ENCODE results near the gene PRKAG3. TPM values are rescaled to one million over a fixed set of nuclear protein-coding genes. Genes with fewer than 3 reads are reported as not detected.

Gene PRKAG3
- polyA plus RNA-seq, 1 experiment: not detected

DNA sequence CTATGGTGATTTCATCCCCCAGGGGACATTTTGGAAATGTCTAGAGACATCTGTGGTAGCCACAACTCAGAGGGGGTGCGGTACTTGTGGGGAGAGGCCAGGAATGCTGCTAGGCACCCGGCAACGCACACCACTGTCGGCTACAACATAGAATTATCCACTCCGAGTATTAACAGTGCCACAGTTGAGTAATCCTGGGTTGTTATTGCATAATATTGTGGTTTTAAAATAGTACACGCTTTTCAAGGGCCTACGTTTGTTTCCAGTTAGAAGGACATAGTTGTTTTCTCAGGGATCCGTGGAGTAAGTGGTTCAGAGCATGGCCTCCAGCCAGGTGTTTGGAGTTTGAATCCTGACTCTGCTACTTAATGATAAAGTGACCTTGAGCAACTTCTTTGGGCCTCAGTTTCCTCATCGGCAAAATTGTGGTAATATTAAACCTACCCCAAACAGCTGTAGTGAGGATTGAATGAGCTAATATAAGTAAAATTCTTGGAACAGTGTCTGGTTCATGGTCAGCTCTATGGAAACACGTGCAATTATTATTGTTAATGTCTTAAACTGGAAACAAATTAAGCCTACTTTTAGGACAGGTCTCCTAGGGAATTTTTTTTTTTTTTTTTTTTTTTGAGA, 25.1 kb downstream of the PRKAG3 start:
- ChIA-PET CTCF (interaction anchor here (1.3 to 1.7 kb wide), 2 partner anchors 41 to 55 kb away, joined by 3 read pairs; no protein-coding TSS in a partner anchor), POLR2A (no interaction called here)
- Histone ChIP-seq H3K4me3 (ENCODE audit: low read depth, low read length) (no peak overlapping the region), H3K36me3 (ENCODE audit: control insufficient read depth, insufficient read depth, low read length) (no peaks in the 10 kb centered on the region), H3K27me3 (ENCODE audit: control insufficient read depth, insufficient read depth, low read length) (no peaks in the 10 kb centered on the region)
- TF ChIP-seq, protein P1, sequence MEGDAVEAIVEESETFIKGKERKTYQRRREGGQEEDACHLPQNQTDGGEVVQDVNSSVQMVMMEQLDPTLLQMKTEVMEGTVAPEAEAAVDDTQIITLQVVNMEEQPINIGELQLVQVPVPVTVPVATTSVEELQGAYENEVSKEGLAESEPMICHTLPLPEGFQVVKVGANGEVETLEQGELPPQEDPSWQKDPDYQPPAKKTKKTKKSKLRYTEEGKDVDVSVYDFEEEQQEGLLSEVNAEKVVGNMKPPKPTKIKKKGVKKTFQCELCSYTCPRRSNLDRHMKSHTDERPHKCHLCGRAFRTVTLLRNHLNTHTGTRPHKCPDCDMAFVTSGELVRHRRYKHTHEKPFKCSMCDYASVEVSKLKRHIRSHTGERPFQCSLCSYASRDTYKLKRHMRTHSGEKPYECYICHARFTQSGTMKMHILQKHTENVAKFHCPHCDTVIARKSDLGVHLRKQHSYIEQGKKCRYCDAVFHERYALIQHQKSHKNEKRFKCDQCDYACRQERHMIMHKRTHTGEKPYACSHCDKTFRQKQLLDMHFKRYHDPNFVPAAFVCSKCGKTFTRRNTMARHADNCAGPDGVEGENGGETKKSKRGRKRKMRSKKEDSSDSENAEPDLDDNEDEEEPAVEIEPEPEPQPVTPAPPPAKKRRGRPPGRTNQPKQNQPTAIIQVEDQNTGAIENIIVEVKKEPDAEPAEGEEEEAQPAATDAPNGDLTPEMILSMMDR (IDR thresholded peaks at IDR 0.05; ENCODE audit: insufficient read depth, low read depth, low read length): no peak
- DNase-seq (ENCODE audit: low read depth): peak; percentile 99

DNA sequence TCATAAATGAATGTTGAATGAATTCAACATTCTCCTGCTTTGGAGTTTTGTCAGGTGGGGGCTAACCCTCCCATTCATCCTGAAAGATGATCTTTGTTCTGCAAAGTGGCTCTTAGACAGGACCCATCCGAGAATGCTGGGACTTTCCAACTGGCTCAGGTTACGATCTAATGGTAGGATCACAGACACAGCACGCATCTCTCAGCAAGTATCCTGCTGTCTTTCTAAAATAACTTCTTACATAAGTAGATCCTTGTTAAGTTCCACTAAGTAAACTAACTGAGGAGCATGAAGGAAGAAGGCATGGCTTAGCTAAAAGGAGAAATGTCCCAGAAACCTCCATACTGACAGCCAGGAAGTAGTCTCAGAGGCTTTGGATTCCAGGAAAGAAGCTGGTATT, 26.0 kb downstream of the PRKAG3 start:
- TF ChIP-seq, protein P1 (IDR thresholded peaks at IDR 0.05; ENCODE audit: insufficient read depth, low read depth, low read length): no peak
- POLR2A ChIA-PET: no interaction called here
- CTCF ChIA-PET: interaction anchor here (0.8 kb wide), 1 partner anchor 9 kb away, joined by 3 read pairs; no protein-coding TSS in a partner anchor
- DNase-seq (ENCODE audit: low read depth): peak; percentile 37
- Histone ChIP-seq H3K4me3 (ENCODE audit: low read depth, low read length) (no peak overlapping the region), H3K36me3 (ENCODE audit: control insufficient read depth, insufficient read depth, low read length) (no peaks in the 10 kb centered on the region), H3K27me3 (ENCODE audit: control insufficient read depth, insufficient read depth, low read length) (no peaks in the 10 kb centered on the region)

DNA sequence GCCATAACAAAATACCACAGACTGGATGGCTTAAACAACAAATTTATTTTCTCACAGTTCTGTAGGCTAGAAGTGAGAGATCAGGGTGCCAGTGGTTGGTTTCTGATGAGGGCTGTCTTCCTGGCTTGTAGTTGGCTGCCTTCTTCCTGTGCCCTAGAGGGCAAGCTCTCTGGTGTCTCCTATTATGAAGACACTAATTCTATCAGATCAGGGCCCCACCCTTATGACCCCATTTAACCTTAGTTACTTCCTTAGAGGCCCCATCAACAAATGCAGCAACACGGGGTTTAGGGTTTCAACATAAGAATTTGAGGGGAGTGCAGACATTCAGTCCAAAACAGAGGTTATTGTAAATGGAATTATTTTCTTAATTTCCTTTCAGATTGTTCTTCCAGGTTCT, 26.8 kb downstream of the PRKAG3 start:
- POLR2A ChIA-PET: no interaction called here
- TF ChIP-seq, protein P1 (IDR thresholded peaks at IDR 0.05; ENCODE audit: insufficient read depth, low read depth, low read length): no peak
- Histone ChIP-seq H3K36me3 (ENCODE audit: control insufficient read depth, insufficient read depth, low read length) (no peaks in the 10 kb centered on the region), H3K27me3 (ENCODE audit: control insufficient read depth, insufficient read depth, low read length) (no peaks in the 10 kb centered on the region), H3K4me3 (ENCODE audit: low read depth, low read length) (no peak overlapping the region)
- CTCF ChIA-PET: no interaction called here
- no peak for DNase-seq (ENCODE audit: low read depth)

DNA sequence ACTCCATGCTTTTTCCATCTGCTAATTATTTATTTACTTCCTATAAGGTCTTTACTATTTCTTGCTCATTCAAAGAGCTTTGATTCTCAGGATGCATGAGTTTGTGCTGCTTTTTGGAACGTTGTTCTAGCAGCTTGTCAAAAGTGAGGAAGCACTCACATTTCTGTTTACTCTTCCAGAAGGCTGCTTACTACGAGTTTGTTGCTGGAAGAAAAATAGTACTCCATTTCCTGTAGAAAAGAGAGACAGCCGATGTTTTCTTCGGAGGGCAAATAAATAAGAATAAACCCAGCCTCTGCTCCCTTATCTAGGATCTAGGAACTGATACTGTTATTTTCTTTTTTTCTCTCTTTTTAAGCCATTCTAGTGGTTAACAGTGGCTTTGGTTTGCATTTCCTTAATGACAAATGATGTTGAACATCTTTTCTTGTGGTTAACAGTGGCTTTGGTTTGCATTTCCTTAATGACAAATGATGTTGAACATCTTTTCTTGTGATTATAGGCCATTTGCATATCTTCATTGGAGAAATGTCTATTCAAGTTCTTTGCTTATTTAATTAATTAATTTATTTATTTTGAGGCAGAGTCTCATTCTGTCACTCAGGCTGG, 29.1 kb downstream of the PRKAG3 start:
- ChIA-PET POLR2A (no interaction called here), CTCF (interaction anchor here (1.1 kb wide), 1 partner anchor 30 kb away, joined by 3 read pairs; no protein-coding TSS in a partner anchor)
- no peak overlapping the region for H3K4me3 ChIP-seq (ENCODE audit: low read depth, low read length)
- TF ChIP-seq, protein P1 (IDR thresholded peaks at IDR 0.05; ENCODE audit: insufficient read depth, low read depth, low read length): no peak
- H3K36me3 ChIP-seq (ENCODE audit: control insufficient read depth, insufficient read depth, low read length): no peaks in the 10 kb centered on the region
- DNase-seq (ENCODE audit: low read depth): no peak
- no peaks in the 10 kb centered on the region for H3K27me3 ChIP-seq (ENCODE audit: control insufficient read depth, insufficient read depth, low read length)

DNA sequence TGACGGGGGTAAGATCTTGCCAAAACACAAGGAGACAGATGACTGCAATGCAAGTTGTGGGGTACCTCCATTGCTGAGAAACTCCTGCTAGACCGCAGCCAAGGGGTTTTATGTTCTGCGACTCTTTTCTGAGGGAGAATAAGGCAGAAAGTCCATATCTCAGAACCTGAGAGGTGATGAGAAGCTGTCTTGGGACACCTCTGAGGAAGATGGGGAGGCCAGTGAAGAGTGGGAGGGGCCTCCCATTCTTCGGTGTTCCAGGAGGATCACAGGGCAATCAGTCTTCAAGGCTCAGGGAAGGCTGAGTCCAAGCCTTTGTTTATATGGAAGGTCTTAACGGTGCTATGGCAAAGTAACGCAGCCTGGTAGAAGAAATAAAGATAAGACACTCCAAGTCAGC, 31.6 kb downstream of the PRKAG3 start:
- POLR2A ChIA-PET: no interaction called here
- DNase-seq (ENCODE audit: low read depth): no peak
- CTCF ChIA-PET: no interaction called here

More for the DNA sequence above, 31.6 kb downstream of the PRKAG3 start:
- H3K27me3 ChIP-seq (ENCODE audit: control insufficient read depth, insufficient read depth, low read length): no peaks in the 10 kb centered on the region
- TF ChIP-seq, protein P1 (IDR thresholded peaks at IDR 0.05; ENCODE audit: insufficient read depth, low read depth, low read length): no peak
- no peaks in the 10 kb centered on the region for H3K36me3 ChIP-seq (ENCODE audit: control insufficient read depth, insufficient read depth, low read length)
- H3K4me3 ChIP-seq (ENCODE audit: low read depth, low read length): no peak overlapping the region

Data from BJ (cell line).